ENCODE measurements around the gene SYNE2. TPM values are rescaled to one million over a fixed set of nuclear protein-coding genes. Genes with fewer than 3 reads are reported as not detected.

Gene SYNE2
- total RNA-seq, 4 donors from 2014 or later: 212 to 378 (median 285) TPM

GRCh38 chr14:63972323-63972932 lies 119.6 kb downstream of the SYNE2 start:
- no peak for TF ChIP-seq CTCF (IDR thresholded peaks at IDR 0.05)
- no peak for TF ChIP-seq EP300 (IDR thresholded peaks at IDR 0.05)
- no peak for TF ChIP-seq POLR2A (IDR thresholded peaks at IDR 0.05)
- H3K27ac ChIP-seq: no peak overlapping the region
- H3K4me1 ChIP-seq: no peaks in the 10 kb centered on the region
- DNase-seq (ENCODE audit: low spot score in 2 of 2): no peak
- peaks cover 0 to 22% (median 5%) of the 10 kb centered on the region in 3 donors for H3K36me3 ChIP-seq
- H3K4me3 ChIP-seq: no peak overlapping the region
- H3K9me3 ChIP-seq: no peaks in the 10 kb centered on the region
- no peaks in the 10 kb centered on the region for H3K27me3 ChIP-seq
- WGBS, 2 donors: 65 to 74% methylated on average over 3 of the region's 3 CpGs

- peaks cover 0 to 20% (median 0%) of the 10 kb centered on the region in 3 donors for H3K36me3 ChIP-seq
- DNase-seq (ENCODE audit: low spot score in 2 of 2): no peak
- TF ChIP-seq POLR2A (IDR thresholded peaks at IDR 0.05) (no peak), CTCF (IDR thresholded peaks at IDR 0.05) (no peak), EP300 (IDR thresholded peaks at IDR 0.05) (no peak)
- no peaks in the 10 kb centered on the region for H3K9me3 ChIP-seq
- no peaks in the 10 kb centered on the region for H3K27me3 ChIP-seq
- H3K27ac ChIP-seq: no peak overlapping the region
- H3K4me3 ChIP-seq: no peak overlapping the region
- WGBS, 2 donors: 79 to 81% methylated on average over 5 of the region's 5 CpGs
- H3K4me1 ChIP-seq: no peaks in the 10 kb centered on the region
These were observed 121.4 kb downstream of the SYNE2 start for GRCh38 chr14:63974176-63974575.

- Histone ChIP-seq H3K36me3 (peaks cover 0 to 55% (median 0%) of the 10 kb centered on the region in 3 donors), H3K4me1 (no peaks in the 10 kb centered on the region), H3K27ac (no peak overlapping the region), H3K9me3 (no peaks in the 10 kb centered on the region), H3K27me3 (no peaks in the 10 kb centered on the region), H3K4me3 (no peak overlapping the region)
- no peak for DNase-seq (ENCODE audit: low spot score in 2 of 2)
- TF ChIP-seq CTCF (IDR thresholded peaks at IDR 0.05): no peak
- no peak for TF ChIP-seq POLR2A (IDR thresholded peaks at IDR 0.05)
- no peak for TF ChIP-seq EP300 (IDR thresholded peaks at IDR 0.05)
- 96 to 99% methylated on average over 4 of the region's 4 CpGs for WGBS, 2 donors
These were observed 128.8 kb downstream of the SYNE2 start for GRCh38 chr14:63981569-63981968.

- 97% methylated on average over 3 of the region's 3 CpGs for whole genome bisulfite sequencing, 2 donors
- H3K9me3 ChIP-seq: no peaks in the 10 kb centered on the region
- DNase-seq (ENCODE audit: low spot score in 2 of 2): no peak
- H3K27me3 ChIP-seq: no peaks in the 10 kb centered on the region
- H3K4me3 ChIP-seq: no peak overlapping the region
- H3K4me1 ChIP-seq: no peaks in the 10 kb centered on the region
- no peak overlapping the region for H3K27ac ChIP-seq
- TF ChIP-seq POLR2A (IDR thresholded peaks at IDR 0.05): no peak
- peaks cover 0 to 59% (median 0%) of the 10 kb centered on the region in 3 donors for H3K36me3 ChIP-seq
These were observed 129.4 kb downstream of the SYNE2 start for GRCh38 chr14:63982156-63982555.

- TF ChIP-seq POLR2A (IDR thresholded peaks at IDR 0.05) (no peak), CTCF (IDR thresholded peaks at IDR 0.05) (no peak), EP300 (IDR thresholded peaks at IDR 0.05) (no peak)
- peaks cover 0 to 55% (median 0%) of the 10 kb centered on the region in 3 donors for H3K36me3 ChIP-seq
- no peaks in the 10 kb centered on the region for H3K9me3 ChIP-seq
- H3K4me3 ChIP-seq: no peak overlapping the region
- DNase-seq (ENCODE audit: low spot score in 2 of 2): no peak
- WGBS, 2 donors: 88 to 90% methylated on average over 3 of the region's 3 CpGs
- no peaks in the 10 kb centered on the region for H3K27me3 ChIP-seq
- H3K4me1 ChIP-seq: no peaks in the 10 kb centered on the region
- no peak overlapping the region for H3K27ac ChIP-seq
These were observed 129.8 kb downstream of the SYNE2 start for GRCh38 chr14:63982629-63983028.
